Panc1 (cell line): ENCODE data around the gene IQSEC1. TPM values are rescaled to one million over a fixed set of nuclear protein-coding genes. Genes with fewer than 3 reads are reported as not detected.

Experiments
- ATAC-seq: fragments of 200-7000 bp; cut with Tn5 transposase; 2 replicates; pipeline ENCODE4 v1.9.1; 2020; ENCODE audit warnings: mild to moderate bottlenecking, moderate library complexity
- BruUV-seq: library from RNA; stranded (reverse); fragments of 400-500 nt; replicated peaks from 2 replicates; lab custom pipeline; 2021; lab: Mats Ljungman, UMichigan
- CTCF ChIA-PET: fragments of 300-600 bp; sonication (Branson Sonifier 250); formaldehyde crosslinking; loops from one replicate; lab custom pipeline; 2022; ENCODE audit warnings: antibody characterized with exemption; lab: Charles Lee
- POLR2A ChIA-PET: fragments of 300-600 bp; sonication (Branson Sonifier 250); formaldehyde crosslinking; loops from one replicate; lab custom pipeline; 2022; ENCODE audit warnings: antibody characterized with exemption; lab: Charles Lee
- DNase-seq: peaks from one replicate; pipeline ENCODE4 v3.0.0-alpha.2; 2010; ENCODE audit warnings: low read depth, low spot score
- H3K27ac ChIP-seq: 2 replicates; pipeline ENCODE4 v1.5.1; 2011; ENCODE audit warnings: mild to moderate bottlenecking, low read length, inconsistent platforms
- H3K27me3 ChIP-seq: fragments of 200-500 bp; sonication (Bioruptor generic); 2 replicates; pipeline ENCODE4 v1.6.0; 2014; ENCODE audit warnings: low read length, inconsistent platforms; ENCODE audit not compliant: control insufficient read depth, insufficient read depth
- H3K36me3 ChIP-seq: fragments of 200-500 bp; sonication (Bioruptor generic); 2 replicates; pipeline ENCODE4 v1.5.1; 2014; ENCODE audit warnings: inconsistent platforms, mild to moderate bottlenecking, low read length, moderate library complexity; ENCODE audit not compliant: control insufficient read depth, insufficient read depth
- H3K4me1 ChIP-seq: 2 replicates; pipeline ENCODE4 v1.5.1; 2011; ENCODE audit warnings: inconsistent platforms, mild to moderate bottlenecking, low read length, moderate library complexity; ENCODE audit not compliant: control insufficient read depth, insufficient read depth
- H3K4me3 ChIP-seq, 2 experiments: 2 replicates each; pipeline ENCODE4 v1.5.1; 2011 to 2012; ENCODE audit warnings: low read depth in 2 of 2, low read length in 2 of 2, mild to moderate bottlenecking in 2 of 2, inconsistent platforms in 1 of 2, moderate library complexity in 1 of 2
- H3K9me3 ChIP-seq: fragments of 200-500 bp; sonication (Bioruptor generic); 2 replicates; pipeline ENCODE4 v1.5.1; 2014; ENCODE audit warnings: low read depth, mild to moderate bottlenecking, inconsistent platforms, low read length, moderate library complexity; ENCODE audit not compliant: control insufficient read depth, insufficient read depth
- POLR2AphosphoS5 ChIP-seq: IDR thresholded peaks from 2 replicates; pipeline ENCODE4 v1.6.1; 2012; ENCODE audit warnings: mild to moderate bottlenecking, low read depth, low read length, moderate library complexity
- SIN3A ChIP-seq: IDR thresholded peaks from 2 replicates; pipeline ENCODE4 v1.6.1; 2012; ENCODE audit warnings: low read depth, mild to moderate bottlenecking, low read length, moderate library complexity, borderline replicate concordance; ENCODE audit not compliant: insufficient read depth
- TCF7L2 ChIP-seq: IDR thresholded peaks from 2 replicates; pipeline ENCODE4 v1.6.1; 2011; ENCODE audit warnings: mild to moderate bottlenecking, low read depth, low read length, inconsistent platforms
- in situ Hi-C: cut with HindIII; loops from 2 replicates; pipeline ENCODE4 v1.10.0; 2016; ENCODE audit warnings: low sequenced_read_pairs, low pct_unique_long_range_greater_than_20kb
- intact Hi-C: fragments of 100-400 bp; cut with micrococcal nuclease; formaldehyde crosslinking; loops from one replicate; pipeline ENCODE4 v1.10.0; 2022; ENCODE audit not compliant: unreplicated experiment
- total RNA-seq: library from RNA; stranded (reverse); gene quantifications from one replicate; pipeline ENCODE4 v1.2.1, GENCODE V29; 2021; ENCODE audit not compliant: unreplicated experiment
- TF ChIP-seq, protein P1 (sequence below), 2 experiments: IDR thresholded peaks; 2 replicates each; pipeline ENCODE4 v1.6.1; 2011 to 2012; ENCODE audit warnings: low read depth in 2 of 2, control low read depth in 1 of 2, low read length in 1 of 2, mild to moderate bottlenecking in 1 of 2, moderate library complexity in 1 of 2; ENCODE audit not compliant: insufficient read depth in 1 of 2
- TF ChIP-seq, protein P2 (sequence below): fragments of 450-650 bp; IDR thresholded peaks from 2 replicates; pipeline ENCODE4 v1.5.1; 2017; ENCODE audit warnings: mild to moderate bottlenecking

Gene IQSEC1
- total RNA-seq, 1 experiment from 2014 or later = 28.4 TPM

DNA sequence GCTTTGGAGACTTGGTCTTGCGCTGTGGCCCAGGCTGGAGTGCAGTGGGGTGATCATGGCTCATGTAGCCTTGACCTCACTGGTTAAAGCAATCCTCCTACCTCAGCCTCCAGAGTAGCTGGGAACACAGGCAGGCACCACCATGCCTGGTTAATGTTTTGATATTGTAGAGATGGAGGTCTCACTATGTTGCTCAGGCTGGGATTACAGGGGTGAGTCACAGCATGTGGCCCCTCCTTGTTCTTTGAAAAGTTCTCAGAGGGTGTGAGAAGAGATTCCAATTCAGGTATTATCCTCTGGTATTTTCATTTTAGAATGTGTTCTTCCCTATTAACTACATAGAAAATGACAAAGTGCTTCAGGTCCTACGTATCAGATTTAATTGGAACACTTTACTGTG, 180.0 kb downstream of the IQSEC1 start:
- POLR2A ChIA-PET = no interaction called here
- intact Hi-C loops (no loop called here), in situ Hi-C loops (no loop called here)
- Histone ChIP-seq H3K4me3 (no peak overlapping the region), H3K4me1 (no peaks in the 10 kb centered on the region), H3K9me3 (no peaks in the 10 kb centered on the region), H3K27ac (no peak overlapping the region), H3K36me3 (no peaks in the 10 kb centered on the region), H3K27me3 (no peaks in the 10 kb centered on the region; the same call in 1 of the 2 replicates)
- CTCF ChIA-PET = interaction anchor here (0.6 kb wide), 1 partner anchor 338 kb away, joined by 6 read pairs; no protein-coding TSS in a partner anchor
- TF ChIP-seq TCF7L2 (no peak), SIN3A (no peak), POLR2AphosphoS5 (no peak)
- TF ChIP-seq, protein P1, sequence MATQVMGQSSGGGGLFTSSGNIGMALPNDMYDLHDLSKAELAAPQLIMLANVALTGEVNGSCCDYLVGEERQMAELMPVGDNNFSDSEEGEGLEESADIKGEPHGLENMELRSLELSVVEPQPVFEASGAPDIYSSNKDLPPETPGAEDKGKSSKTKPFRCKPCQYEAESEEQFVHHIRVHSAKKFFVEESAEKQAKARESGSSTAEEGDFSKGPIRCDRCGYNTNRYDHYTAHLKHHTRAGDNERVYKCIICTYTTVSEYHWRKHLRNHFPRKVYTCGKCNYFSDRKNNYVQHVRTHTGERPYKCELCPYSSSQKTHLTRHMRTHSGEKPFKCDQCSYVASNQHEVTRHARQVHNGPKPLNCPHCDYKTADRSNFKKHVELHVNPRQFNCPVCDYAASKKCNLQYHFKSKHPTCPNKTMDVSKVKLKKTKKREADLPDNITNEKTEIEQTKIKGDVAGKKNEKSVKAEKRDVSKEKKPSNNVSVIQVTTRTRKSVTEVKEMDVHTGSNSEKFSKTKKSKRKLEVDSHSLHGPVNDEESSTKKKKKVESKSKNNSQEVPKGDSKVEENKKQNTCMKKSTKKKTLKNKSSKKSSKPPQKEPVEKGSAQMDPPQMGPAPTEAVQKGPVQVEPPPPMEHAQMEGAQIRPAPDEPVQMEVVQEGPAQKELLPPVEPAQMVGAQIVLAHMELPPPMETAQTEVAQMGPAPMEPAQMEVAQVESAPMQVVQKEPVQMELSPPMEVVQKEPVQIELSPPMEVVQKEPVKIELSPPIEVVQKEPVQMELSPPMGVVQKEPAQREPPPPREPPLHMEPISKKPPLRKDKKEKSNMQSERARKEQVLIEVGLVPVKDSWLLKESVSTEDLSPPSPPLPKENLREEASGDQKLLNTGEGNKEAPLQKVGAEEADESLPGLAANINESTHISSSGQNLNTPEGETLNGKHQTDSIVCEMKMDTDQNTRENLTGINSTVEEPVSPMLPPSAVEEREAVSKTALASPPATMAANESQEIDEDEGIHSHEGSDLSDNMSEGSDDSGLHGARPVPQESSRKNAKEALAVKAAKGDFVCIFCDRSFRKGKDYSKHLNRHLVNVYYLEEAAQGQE (IDR thresholded peaks at IDR 0.05; ENCODE audit: insufficient read depth in 1 of 2, low read depth in 2 of 2, low read length in 1 of 2) = no peak
- TF ChIP-seq, protein P2, sequence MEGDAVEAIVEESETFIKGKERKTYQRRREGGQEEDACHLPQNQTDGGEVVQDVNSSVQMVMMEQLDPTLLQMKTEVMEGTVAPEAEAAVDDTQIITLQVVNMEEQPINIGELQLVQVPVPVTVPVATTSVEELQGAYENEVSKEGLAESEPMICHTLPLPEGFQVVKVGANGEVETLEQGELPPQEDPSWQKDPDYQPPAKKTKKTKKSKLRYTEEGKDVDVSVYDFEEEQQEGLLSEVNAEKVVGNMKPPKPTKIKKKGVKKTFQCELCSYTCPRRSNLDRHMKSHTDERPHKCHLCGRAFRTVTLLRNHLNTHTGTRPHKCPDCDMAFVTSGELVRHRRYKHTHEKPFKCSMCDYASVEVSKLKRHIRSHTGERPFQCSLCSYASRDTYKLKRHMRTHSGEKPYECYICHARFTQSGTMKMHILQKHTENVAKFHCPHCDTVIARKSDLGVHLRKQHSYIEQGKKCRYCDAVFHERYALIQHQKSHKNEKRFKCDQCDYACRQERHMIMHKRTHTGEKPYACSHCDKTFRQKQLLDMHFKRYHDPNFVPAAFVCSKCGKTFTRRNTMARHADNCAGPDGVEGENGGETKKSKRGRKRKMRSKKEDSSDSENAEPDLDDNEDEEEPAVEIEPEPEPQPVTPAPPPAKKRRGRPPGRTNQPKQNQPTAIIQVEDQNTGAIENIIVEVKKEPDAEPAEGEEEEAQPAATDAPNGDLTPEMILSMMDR = no peak
- DNase-seq = no peak
- no TSS peak for BruUV-seq
- ATAC-seq = 0 out of 2 replicates have a peak, but pooled peaks have one; percentile 18

DNA sequence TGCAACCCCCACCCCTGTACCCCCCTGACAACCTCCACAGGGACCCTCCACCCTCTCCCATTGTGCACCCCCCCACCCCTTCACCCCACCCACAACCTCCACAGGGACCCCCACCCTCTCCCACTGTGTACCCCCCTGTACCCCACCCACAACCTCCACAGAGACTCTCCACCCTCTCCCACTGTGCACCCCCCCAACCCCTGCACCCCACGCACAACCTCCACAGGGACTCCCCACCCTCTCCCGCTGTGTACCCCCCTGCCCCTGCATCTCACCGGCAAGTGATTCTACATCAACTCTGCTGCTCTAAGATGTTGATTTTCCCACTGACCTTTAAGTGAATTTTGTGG, 180.4 kb downstream of the IQSEC1 start:
- POLR2A ChIA-PET = no interaction called here

More for the DNA sequence above, 180.4 kb downstream of the IQSEC1 start:
- Histone ChIP-seq H3K27me3 (no peaks in the 10 kb centered on the region; the same call in 1 of the 2 replicates), H3K36me3 (no peaks in the 10 kb centered on the region), H3K27ac (no peak overlapping the region), H3K9me3 (no peaks in the 10 kb centered on the region), H3K4me1 (no peaks in the 10 kb centered on the region), H3K4me3 (no peak overlapping the region)
- in situ Hi-C loops = no loop called here
- intact Hi-C loops = no loop called here
- CTCF ChIA-PET = no interaction called here
- TF ChIP-seq SIN3A (no peak), TCF7L2 (no peak), POLR2AphosphoS5 (no peak)
- TF ChIP-seq, protein P1 (IDR thresholded peaks at IDR 0.05; ENCODE audit: insufficient read depth in 1 of 2, low read depth in 2 of 2, low read length in 1 of 2) = no peak
- TF ChIP-seq, protein P2 = no peak
- no peak for ATAC-seq
- no peak for DNase-seq
- BruUV-seq = no TSS peak
